PC-3 (cell line): ENCODE results near the gene PCCA. TPM values are rescaled to one million over a fixed set of nuclear protein-coding genes. Genes with fewer than 3 reads are reported as not detected.

Experiments
- ATAC-seq: fragments of 200-7000 bp; cut with Tn5 transposase; 2 replicates; pipeline ENCODE4 v1.9.1; 2020; ENCODE audit warnings: mild to moderate bottlenecking, moderate library complexity
- BruUV-seq: library from RNA; stranded (reverse); fragments of 400-500 nt; replicated peaks from 2 replicates; lab custom pipeline; 2021; lab: Mats Ljungman, UMichigan
- CTCF ChIA-PET: fragments of 300-600 bp; sonication (Branson Sonifier 250); formaldehyde crosslinking; loops from one replicate; lab custom pipeline; 2022; ENCODE audit warnings: antibody characterized with exemption; lab: Charles Lee
- POLR2A ChIA-PET: fragments of 300-600 bp; sonication (Branson Sonifier 250); formaldehyde crosslinking; loops from one replicate; lab custom pipeline; 2022; ENCODE audit warnings: antibody characterized with exemption; ENCODE audit not compliant: unreplicated experiment; lab: Charles Lee
- DNase-seq: peaks from one replicate; pipeline ENCODE4 v3.0.0-alpha.2; 2015
- H2AFZ ChIP-seq: fragments of 300-600 bp; sonication (generic); 2 replicates; pipeline ENCODE4 v1.6.0; 2016; ENCODE audit warnings: antibody characterized with exemption, low read length
- H3F3A ChIP-seq: fragments of 300-600 bp; sonication (generic); one replicate; pipeline ENCODE4 v1.6.0; 2017; ENCODE audit warnings: antibody characterized with exemption, low read length, control low read depth, mild to moderate bottlenecking; ENCODE audit not compliant: unreplicated experiment
- H3K27ac ChIP-seq: fragments of 300-600 bp; sonication (generic); 2 replicates; pipeline ENCODE4 v1.5.1; 2016; ENCODE audit warnings: mild to moderate bottlenecking, low read length
- H3K27me3 ChIP-seq: fragments of 300-600 bp; sonication (generic); 2 replicates; pipeline ENCODE4 v1.6.1; 2016; ENCODE audit warnings: low read length, mixed read lengths
- H3K36me3 ChIP-seq: fragments of 300-600 bp; sonication (generic); 2 replicates; pipeline ENCODE4 v1.6.1; 2016; ENCODE audit warnings: low read depth, mixed run types, low read length, mixed read lengths
- H3K4me1 ChIP-seq: fragments of 300-600 bp; sonication (generic); 2 replicates; pipeline ENCODE4 v1.5.1; 2016; ENCODE audit warnings: low read length; ENCODE audit not compliant: insufficient read depth
- H3K4me2 ChIP-seq: fragments of 300-600 bp; sonication (generic); 2 replicates; pipeline ENCODE4 v1.6.0; 2016; ENCODE audit warnings: low read length
- H3K4me3 ChIP-seq: fragments of 300-600 bp; sonication (generic); 2 replicates; pipeline ENCODE4 v1.5.1; 2016; ENCODE audit warnings: mild to moderate bottlenecking, low read length, mixed read lengths
- H3K79me2 ChIP-seq: fragments of 300-600 bp; sonication (generic); 2 replicates; pipeline ENCODE4 v1.6.1; 2017; ENCODE audit warnings: low read length, mixed read lengths
- H3K9ac ChIP-seq: fragments of 300-600 bp; sonication (generic); 2 replicates; pipeline ENCODE4 v1.6.0; 2016; ENCODE audit warnings: mild to moderate bottlenecking, low read length
- H3K9me2 ChIP-seq: fragments of 300-600 bp; sonication (generic); replicated peaks from 2 replicates; pipeline ENCODE4 v1.6.1; 2016; ENCODE audit warnings: mixed run types, low read length, mixed read lengths
- H3K9me3 ChIP-seq: fragments of 300-600 bp; sonication (generic); 2 replicates; pipeline ENCODE4 v1.6.1; 2016; ENCODE audit warnings: low read length, mixed read lengths
- H4K20me1 ChIP-seq: fragments of 300-600 bp; sonication (generic); 2 replicates; pipeline ENCODE4 v1.6.1; 2016; ENCODE audit warnings: low read length, mixed read lengths
- EZH2 ChIP-seq: fragments of 300-600 bp; sonication (generic); IDR thresholded peaks from one replicate; pipeline ENCODE4 v1.6.1; 2017; ENCODE audit warnings: antibody characterized with exemption, mild to moderate bottlenecking, low read length; ENCODE audit not compliant: unreplicated experiment
- EZH2phosphoT487 ChIP-seq: fragments of 300-600 bp; sonication (generic); IDR thresholded peaks from 2 replicates; pipeline ENCODE4 v1.6.1; 2018; ENCODE audit warnings: mild to moderate bottlenecking, antibody characterized with exemption, low read length, borderline replicate concordance
- intact Hi-C: fragments of 100-400 bp; cut with micrococcal nuclease; formaldehyde crosslinking; loops from 2 replicates; pipeline ENCODE4 v1.9.0; 2023
- total RNA-seq: library from RNA; depleted of rRNA; stranded (reverse); fragments of >200 nt; gene quantifications from 2 replicates; pipeline ENCODE4 v1.2.3, GENCODE V29; 2014
- TF ChIP-seq, protein P1 (sequence below): fragments of 300-600 bp; sonication (generic); conservative IDR thresholded peaks from 2 replicates; pipeline ENCODE4 v1.5.1; 2017; ENCODE audit warnings: antibody characterized with exemption, low read depth, mild to moderate bottlenecking, low read length

The PCCA gene
- total RNA-seq, 1 experiment from 2014 or later = 10.5 TPM

DNA sequence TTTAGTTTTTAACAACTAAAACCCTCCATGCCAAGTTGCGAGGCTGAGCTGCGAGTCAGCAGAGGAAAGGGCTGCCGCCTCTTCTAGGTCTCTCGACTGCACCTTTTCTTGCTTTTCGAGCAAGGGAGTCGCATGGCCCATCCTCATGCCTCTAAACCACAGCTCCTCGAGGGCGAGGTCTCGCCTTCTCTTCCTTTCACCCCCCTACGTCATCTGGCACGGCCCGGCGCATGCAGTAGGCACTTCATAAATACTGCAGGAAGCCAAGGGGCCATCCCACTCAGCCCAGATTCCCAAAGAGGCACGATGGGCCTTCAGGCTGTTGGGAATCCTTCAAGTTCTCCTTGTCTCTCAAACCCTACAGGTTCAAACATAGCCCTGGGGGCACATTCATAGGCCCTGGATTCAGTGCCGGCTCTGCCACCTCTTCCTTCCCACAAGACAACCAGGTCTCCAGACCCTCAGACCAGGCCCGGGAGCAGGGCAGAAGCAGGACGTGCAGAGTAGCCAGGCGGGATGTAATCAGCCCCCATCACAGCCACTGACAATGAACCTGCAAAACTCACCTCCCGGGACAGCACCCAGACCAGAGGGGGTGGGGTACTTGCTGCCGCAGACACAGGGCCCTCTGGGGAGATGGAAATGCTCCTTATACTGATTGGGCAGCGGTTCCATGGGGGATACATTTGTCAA lies 458.0 kb downstream of the PCCA start:
- H3K9me2 ChIP-seq = no peaks in the 10 kb centered on the region
- H3K27ac ChIP-seq = no peak overlapping the region
- ATAC-seq = no peak
- no peak overlapping the region for H3K4me2 ChIP-seq
- H3K4me3 ChIP-seq = no peak overlapping the region
- intact Hi-C loops = no loop called here
- no peaks in the 10 kb centered on the region for H4K20me1 ChIP-seq
- no peaks in the 10 kb centered on the region for H3K79me2 ChIP-seq
- no peak overlapping the region for H3K9ac ChIP-seq
- H3K36me3 ChIP-seq = no peaks in the 10 kb centered on the region
- TF ChIP-seq, protein P1, sequence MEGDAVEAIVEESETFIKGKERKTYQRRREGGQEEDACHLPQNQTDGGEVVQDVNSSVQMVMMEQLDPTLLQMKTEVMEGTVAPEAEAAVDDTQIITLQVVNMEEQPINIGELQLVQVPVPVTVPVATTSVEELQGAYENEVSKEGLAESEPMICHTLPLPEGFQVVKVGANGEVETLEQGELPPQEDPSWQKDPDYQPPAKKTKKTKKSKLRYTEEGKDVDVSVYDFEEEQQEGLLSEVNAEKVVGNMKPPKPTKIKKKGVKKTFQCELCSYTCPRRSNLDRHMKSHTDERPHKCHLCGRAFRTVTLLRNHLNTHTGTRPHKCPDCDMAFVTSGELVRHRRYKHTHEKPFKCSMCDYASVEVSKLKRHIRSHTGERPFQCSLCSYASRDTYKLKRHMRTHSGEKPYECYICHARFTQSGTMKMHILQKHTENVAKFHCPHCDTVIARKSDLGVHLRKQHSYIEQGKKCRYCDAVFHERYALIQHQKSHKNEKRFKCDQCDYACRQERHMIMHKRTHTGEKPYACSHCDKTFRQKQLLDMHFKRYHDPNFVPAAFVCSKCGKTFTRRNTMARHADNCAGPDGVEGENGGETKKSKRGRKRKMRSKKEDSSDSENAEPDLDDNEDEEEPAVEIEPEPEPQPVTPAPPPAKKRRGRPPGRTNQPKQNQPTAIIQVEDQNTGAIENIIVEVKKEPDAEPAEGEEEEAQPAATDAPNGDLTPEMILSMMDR = no peak
- TF ChIP-seq EZH2 (no peak), EZH2phosphoT487 (no peak)
- POLR2A ChIA-PET = no interaction called here
- no peaks in the 10 kb centered on the region for H3F3A ChIP-seq
- no peaks in the 10 kb centered on the region for H3K27me3 ChIP-seq
- DNase-seq = no peak
- H3K4me1 ChIP-seq = no peaks in the 10 kb centered on the region
- H3K9me3 ChIP-seq = no peaks in the 10 kb centered on the region
- no peak overlapping the region for H2AFZ ChIP-seq
- CTCF ChIA-PET = no interaction called here
- no TSS peak for BruUV-seq

DNA sequence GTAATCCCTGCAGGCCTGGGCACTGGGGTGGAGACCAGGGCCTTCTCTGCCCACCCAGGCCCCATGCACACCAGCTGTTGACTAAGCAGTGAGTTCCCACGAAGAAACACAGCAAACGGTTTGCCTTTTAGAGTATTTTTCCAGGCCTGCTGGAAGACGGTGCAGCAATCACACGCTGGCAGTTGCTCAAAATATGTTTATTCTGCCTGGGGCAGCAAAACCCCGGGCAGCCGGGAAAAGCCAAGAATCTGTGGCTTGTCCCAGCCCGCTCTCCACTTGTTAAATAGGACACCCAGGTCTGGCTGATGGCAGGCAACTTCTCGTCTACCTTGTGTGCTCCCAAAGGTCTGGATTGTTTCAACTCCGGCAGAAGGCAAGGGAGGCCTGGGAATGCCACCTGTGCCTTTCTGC lies 458.9 kb downstream of the PCCA start:
- H3K9me3 ChIP-seq = no peaks in the 10 kb centered on the region
- intact Hi-C loops = no loop called here
- no peak overlapping the region for H3K9ac ChIP-seq
- ATAC-seq = no peak
- H3K36me3 ChIP-seq = no peaks in the 10 kb centered on the region
- H3F3A ChIP-seq = no peaks in the 10 kb centered on the region
- no TSS peak for BruUV-seq
- DNase-seq = no peak
- H2AFZ ChIP-seq = no peak overlapping the region
- no peaks in the 10 kb centered on the region for H4K20me1 ChIP-seq
- no peaks in the 10 kb centered on the region for H3K4me1 ChIP-seq
- H3K79me2 ChIP-seq = no peaks in the 10 kb centered on the region
- POLR2A ChIA-PET = no interaction called here
- TF ChIP-seq, protein P1 = no peak
- TF ChIP-seq EZH2phosphoT487 (no peak), EZH2 (no peak)
- no peaks in the 10 kb centered on the region for H3K27me3 ChIP-seq
- H3K4me2 ChIP-seq = no peak overlapping the region
- H3K27ac ChIP-seq = no peak overlapping the region
- no peaks in the 10 kb centered on the region for H3K9me2 ChIP-seq
- CTCF ChIA-PET = no interaction called here
- H3K4me3 ChIP-seq = no peak overlapping the region

DNA sequence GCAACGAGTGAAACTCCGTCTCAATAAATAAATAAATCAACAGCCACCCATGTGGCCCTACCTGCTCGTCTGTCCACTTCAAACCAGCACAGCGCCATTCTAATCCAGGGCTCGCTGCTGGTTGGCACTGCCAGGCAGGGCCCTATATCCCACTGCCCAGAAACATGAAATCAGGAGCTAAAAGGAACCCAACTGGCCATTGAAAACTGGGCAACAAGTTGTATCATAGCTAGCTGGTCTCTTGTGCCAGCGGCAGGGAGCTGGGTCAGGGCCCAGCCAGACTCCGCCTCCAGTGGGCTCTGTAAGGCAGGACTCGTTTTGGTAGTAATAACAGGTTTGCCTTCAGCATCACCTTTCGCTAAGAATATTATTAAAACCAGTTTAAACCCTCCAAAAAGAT lies 460.4 kb downstream of the PCCA start:
- H3K79me2 ChIP-seq = no peaks in the 10 kb centered on the region
- H3K9ac ChIP-seq = no peak overlapping the region
- no peaks in the 10 kb centered on the region for H3K4me1 ChIP-seq
- intact Hi-C loops = no loop called here
- H3K9me2 ChIP-seq = no peaks in the 10 kb centered on the region
- H3K9me3 ChIP-seq = no peaks in the 10 kb centered on the region
- H3K27ac ChIP-seq = no peak overlapping the region
- no peak overlapping the region for H3K4me3 ChIP-seq
- POLR2A ChIA-PET = no interaction called here
- no peaks in the 10 kb centered on the region for H3K27me3 ChIP-seq
- H2AFZ ChIP-seq = no peak overlapping the region
- ATAC-seq = no peak
- BruUV-seq = no TSS peak
- no peaks in the 10 kb centered on the region for H3F3A ChIP-seq
- DNase-seq = no peak
- no peak overlapping the region for H3K4me2 ChIP-seq
- CTCF ChIA-PET = no interaction called here
- no peaks in the 10 kb centered on the region for H4K20me1 ChIP-seq
- TF ChIP-seq EZH2 (no peak), EZH2phosphoT487 (no peak)
- TF ChIP-seq, protein P1 = no peak
- H3K36me3 ChIP-seq = no peaks in the 10 kb centered on the region
